ENCODE data around the gene LDB2.

Gene LDB2

GRCh38 chr4:16750882-16751642 lies 147.4 kb downstream of the LDB2 start:
- no peak for DNase-seq

- no peak for DNase-seq
Measured at GRCh38 chr4:16750216-16750615, 148.2 kb downstream of the LDB2 start.

- DNase-seq = no peak
Measured at GRCh38 chr4:16745887-16746286, 152.6 kb downstream of the LDB2 start.

- no peak for DNase-seq
Measured at GRCh38 chr4:16745009-16745635, 153.3 kb downstream of the LDB2 start.

GRCh38 chr4:16741287-16741686 lies 157.2 kb downstream of the LDB2 start:
- no peak for DNase-seq

GRCh38 chr4:16739997-16740624 lies 158.3 kb downstream of the LDB2 start:
- no peak for DNase-seq

- DNase-seq = no peak
Measured at GRCh38 chr4:16738558-16738957, 159.9 kb downstream of the LDB2 start.

GRCh38 chr4:16733509-16733908 lies 164.9 kb downstream of the LDB2 start:
- no peak for DNase-seq

GRCh38 chr4:16732741-16733140 lies 165.7 kb downstream of the LDB2 start:
- no peak for DNase-seq

GRCh38 chr4:16731776-16732380 lies 166.6 kb downstream of the LDB2 start:
- DNase-seq = no peak

- DNase-seq = no peak
Measured at GRCh38 chr4:16730522-16731205, 167.8 kb downstream of the LDB2 start.

GRCh38 chr4:16729336-16729735 lies 169.1 kb downstream of the LDB2 start:
- no peak for DNase-seq

- no peak for DNase-seq
Measured at GRCh38 chr4:16728849-16729248, 169.6 kb downstream of the LDB2 start.

- DNase-seq = no peak
Measured at GRCh38 chr4:16728111-16728510, 170.3 kb downstream of the LDB2 start.

- DNase-seq = no peak
Measured at GRCh38 chr4:16727218-16727617, 171.2 kb downstream of the LDB2 start.

GRCh38 chr4:16726368-16727050 lies 171.9 kb downstream of the LDB2 start:
- no peak for DNase-seq

GRCh38 chr4:16725252-16725651 lies 173.2 kb downstream of the LDB2 start:
- DNase-seq = no peak

- DNase-seq = no peak
Measured at GRCh38 chr4:16722416-16722815, 176.0 kb downstream of the LDB2 start.

GRCh38 chr4:16721613-16722291 lies 176.7 kb downstream of the LDB2 start:
- no peak for DNase-seq

GRCh38 chr4:16720761-16721160 lies 177.7 kb downstream of the LDB2 start:
- no peak for DNase-seq

GRCh38 chr4:16717266-16717970 lies 181.0 kb downstream of the LDB2 start:
- no peak for DNase-seq

Data from activated T-cell treated with anti-CD3 and anti-CD28 coated beads for 4 hours (primary cell).